Left lung (tissue), 10 donors: ENCODE results near the gene UGP2. TPM values are rescaled to one million over a fixed set of nuclear protein-coding genes. Genes with fewer than 3 reads are reported as not detected.

Source experiments
- ATAC-seq: fragments of 200-7000 bp; cut with Tn5 transposase; one replicate; pipeline ENCODE4 v1.9.1; 2020; ENCODE audit warnings: moderate library complexity
- DNase-seq, 4 donors: peaks; one replicate each; pipeline ENCODE4 v3.0.0-alpha.2; 2013 to 2020
- H3K27ac ChIP-seq, 2 donors: fragments of 200-600 bp; sonication (generic) in 1 of 2; one replicate each; pipeline versions ENCODE4 v1.5.0 to v1.8.0; 2020 to 2021
- H3K27me3 ChIP-seq, 2 donors: fragments of 200-600 bp; sonication (generic) in 1 of 2; one replicate each; pipeline versions ENCODE4 v1.5.0 to v1.8.0; 2020 to 2021
- H3K36me3 ChIP-seq, 2 donors: fragments of 200-600 bp; sonication (generic) in 1 of 2; one replicate each; pipeline versions ENCODE4 v1.5.0 to v1.8.0; 2020 to 2021
- H3K4me1 ChIP-seq, 2 donors: fragments of 200-600 bp; one replicate each; pipeline ENCODE4 v1.8.0; 2021
- H3K4me3 ChIP-seq, 2 donors: fragments of 200-600 bp; sonication (generic) in 1 of 2; one replicate each; pipeline versions ENCODE4 v1.5.0 to v1.8.0; 2020 to 2021; ENCODE audit warnings: mild to moderate bottlenecking in 1 of 2
- H3K9me3 ChIP-seq, 2 donors: fragments of 200-600 bp; sonication (generic) in 1 of 2; one replicate each; pipeline versions ENCODE4 v1.5.0 to v1.8.0; 2020 to 2021
- intact Hi-C, 2 donors: fragments of 100-400 bp; cut with DNase I; formaldehyde crosslinking; loops; one replicate each; pipeline versions ENCODE4 v1.11.2 to v1.14.2; 2022
- polyA plus RNA-seq, 6 donors: library from polyadenylated mRNA; unstranded; fragments of 120-200 nt; gene quantifications; one replicate each; pipeline ENCODE4 v1.2.1, GENCODE V29; 2013; ENCODE audit not compliant: insufficient read length in 6 of 6
- total RNA-seq, 2 donors: library from RNA; stranded (reverse); fragmentation: NEBNext Ultra II Directional; extraction: Animal tissue kit (Norgen Biotek cat#: 25700); gene quantifications; one replicate each; pipeline ENCODE4 v1.2.1, GENCODE V29; 2021
- TF ChIP-seq, protein P1 (sequence below), 2 donors: fragments of 200-600 bp; sonication (generic) in 1 of 2; IDR thresholded peaks; one replicate each; pipeline versions ENCODE4 v1.5.0 to v1.8.0; 2021; ENCODE audit warnings: antibody characterized with exemption in 2 of 2
- donor health status: DM: no; HTN: yes; CAD: no.
- donor health status: DM: no; HTN: no; CAD: no.

Gene UGP2
- total and polyA plus RNA-seq, 8 donors = 80.5 to 165 (median 92.9) TPM

DNA sequence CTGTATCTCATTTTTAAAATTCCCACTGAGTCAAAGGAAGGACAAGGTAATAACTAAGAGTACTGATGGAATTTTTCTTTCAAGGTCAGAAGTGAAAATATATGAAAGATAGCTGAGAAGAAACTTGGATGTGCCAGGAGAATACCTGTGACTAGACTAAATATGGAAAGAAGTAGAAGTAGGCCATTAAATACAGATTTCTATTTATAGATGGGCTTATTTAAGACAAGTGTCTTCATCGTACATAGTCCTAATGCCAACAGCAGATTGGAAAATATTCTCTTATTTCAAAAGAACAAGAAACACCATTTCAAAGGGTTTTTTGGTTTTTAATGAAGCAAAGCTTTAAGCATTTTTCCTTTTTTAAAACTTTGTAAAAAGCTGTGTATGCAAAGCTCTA lies 22.0 kb downstream of the UGP2 start:
- intact Hi-C loops = loop anchor here in 1 of 2 donors (5.0 kb wide), 1 partner anchor 166 kb away; no protein-coding TSS in a partner anchor

DNA sequence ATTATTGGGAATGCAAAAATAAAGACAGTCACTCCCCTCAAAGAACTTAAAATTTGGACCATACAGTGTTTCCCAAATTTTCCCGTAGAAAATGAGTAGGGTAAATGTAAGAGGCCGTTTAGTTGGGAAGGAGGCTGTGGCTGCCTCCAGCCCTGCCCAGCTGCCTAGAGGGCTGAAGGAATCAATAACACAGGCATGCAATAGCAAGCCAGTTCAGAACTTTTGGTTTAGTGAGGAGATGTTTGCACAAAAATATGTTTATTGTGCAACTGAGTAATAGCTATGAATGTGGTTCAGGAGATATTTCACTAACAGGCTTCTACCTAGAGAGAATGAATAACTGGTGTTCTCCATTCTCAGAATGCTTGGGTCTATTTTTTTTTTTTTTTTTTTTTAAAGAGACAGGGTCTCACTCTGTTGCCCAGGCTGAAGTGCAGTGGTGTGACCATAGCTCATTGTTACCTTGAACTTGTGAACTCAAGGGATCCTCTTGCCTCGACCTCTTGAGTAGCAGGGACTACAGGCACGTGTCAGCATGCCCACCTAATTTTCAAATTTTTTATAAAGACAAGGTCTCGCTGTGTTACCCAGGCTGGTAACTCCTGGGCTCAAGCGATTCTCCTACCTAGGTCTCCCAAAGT lies 23.6 kb downstream of the UGP2 start:
- Histone ChIP-seq H3K9me3 (no peaks in the 10 kb centered on the region), H3K27me3 (no peaks in the 10 kb centered on the region), H3K36me3 (peaks cover 0 to 41% of the 10 kb centered on the region in 2 donors), H3K4me3 (no peak overlapping the region), H3K27ac (no peak overlapping the region), H3K4me1 (peaks cover 0 to 43% of the 10 kb centered on the region in 2 donors)
- intact Hi-C loops = no loop called here
- DNase-seq (no peak), ATAC-seq (no peak)
- TF ChIP-seq, protein P1, sequence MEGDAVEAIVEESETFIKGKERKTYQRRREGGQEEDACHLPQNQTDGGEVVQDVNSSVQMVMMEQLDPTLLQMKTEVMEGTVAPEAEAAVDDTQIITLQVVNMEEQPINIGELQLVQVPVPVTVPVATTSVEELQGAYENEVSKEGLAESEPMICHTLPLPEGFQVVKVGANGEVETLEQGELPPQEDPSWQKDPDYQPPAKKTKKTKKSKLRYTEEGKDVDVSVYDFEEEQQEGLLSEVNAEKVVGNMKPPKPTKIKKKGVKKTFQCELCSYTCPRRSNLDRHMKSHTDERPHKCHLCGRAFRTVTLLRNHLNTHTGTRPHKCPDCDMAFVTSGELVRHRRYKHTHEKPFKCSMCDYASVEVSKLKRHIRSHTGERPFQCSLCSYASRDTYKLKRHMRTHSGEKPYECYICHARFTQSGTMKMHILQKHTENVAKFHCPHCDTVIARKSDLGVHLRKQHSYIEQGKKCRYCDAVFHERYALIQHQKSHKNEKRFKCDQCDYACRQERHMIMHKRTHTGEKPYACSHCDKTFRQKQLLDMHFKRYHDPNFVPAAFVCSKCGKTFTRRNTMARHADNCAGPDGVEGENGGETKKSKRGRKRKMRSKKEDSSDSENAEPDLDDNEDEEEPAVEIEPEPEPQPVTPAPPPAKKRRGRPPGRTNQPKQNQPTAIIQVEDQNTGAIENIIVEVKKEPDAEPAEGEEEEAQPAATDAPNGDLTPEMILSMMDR (IDR thresholded peaks at IDR 0.05) = no peak

More for the DNA sequence above, 22.0 kb downstream of the UGP2 start:
- H3K27me3 ChIP-seq = no peaks in the 10 kb centered on the region
- TF ChIP-seq, protein P1 (IDR thresholded peaks at IDR 0.05) = no peak
- no peak overlapping the region for H3K27ac ChIP-seq
- H3K36me3 ChIP-seq = peaks cover 0 to 53% of the 10 kb centered on the region in 2 donors
- no peak overlapping the region for H3K4me3 ChIP-seq
- DNase-seq = no peak
- no peak for ATAC-seq
- peaks cover 0 to 39% of the 10 kb centered on the region in 2 donors for H3K4me1 ChIP-seq
- no peaks in the 10 kb centered on the region for H3K9me3 ChIP-seq

DNA sequence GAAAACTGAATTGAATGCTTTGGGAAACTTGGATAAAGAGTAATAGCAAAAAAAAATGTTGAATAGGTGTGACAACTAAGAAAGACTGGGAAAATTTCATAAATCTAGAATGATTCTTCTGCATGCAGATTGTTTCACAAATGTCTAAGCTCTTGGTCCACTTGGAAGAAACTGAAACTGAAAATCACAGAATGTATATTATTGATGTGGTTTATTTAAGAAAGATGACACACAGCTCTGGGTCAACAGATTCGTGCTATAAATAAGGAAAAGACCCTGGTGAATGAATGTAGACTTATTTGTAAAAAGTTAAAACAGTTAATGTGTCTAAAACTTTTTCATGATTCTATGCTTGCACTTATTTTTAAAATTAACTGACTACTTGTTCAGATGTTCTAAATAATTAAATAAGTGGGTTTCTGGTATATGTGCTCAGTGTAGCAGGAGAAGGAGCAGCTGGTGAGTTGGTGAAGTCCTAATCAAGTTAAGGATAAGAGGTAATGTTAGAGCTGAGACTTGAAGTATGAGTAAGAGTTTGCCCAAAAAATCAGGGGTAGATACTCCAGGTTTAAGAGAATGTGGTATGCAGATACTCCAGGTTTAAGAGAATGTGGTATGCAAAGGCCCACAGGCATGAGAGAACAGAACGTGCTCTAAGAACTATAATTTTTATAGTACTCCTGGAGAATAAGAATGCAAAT lies 24.5 kb downstream of the UGP2 start:
- Histone ChIP-seq H3K27ac (no peak overlapping the region), H3K27me3 (no peaks in the 10 kb centered on the region), H3K9me3 (no peaks in the 10 kb centered on the region), H3K4me3 (no peak overlapping the region), H3K36me3 (peaks cover 0 to 40% of the 10 kb centered on the region in 2 donors), H3K4me1 (peaks cover 3 to 46% of the 10 kb centered on the region in 2 donors)
- TF ChIP-seq, protein P1 (IDR thresholded peaks at IDR 0.05) = no peak
- DNase-seq (no peak), ATAC-seq (peak; percentile 10)
- intact Hi-C loops = no loop called here

DNA sequence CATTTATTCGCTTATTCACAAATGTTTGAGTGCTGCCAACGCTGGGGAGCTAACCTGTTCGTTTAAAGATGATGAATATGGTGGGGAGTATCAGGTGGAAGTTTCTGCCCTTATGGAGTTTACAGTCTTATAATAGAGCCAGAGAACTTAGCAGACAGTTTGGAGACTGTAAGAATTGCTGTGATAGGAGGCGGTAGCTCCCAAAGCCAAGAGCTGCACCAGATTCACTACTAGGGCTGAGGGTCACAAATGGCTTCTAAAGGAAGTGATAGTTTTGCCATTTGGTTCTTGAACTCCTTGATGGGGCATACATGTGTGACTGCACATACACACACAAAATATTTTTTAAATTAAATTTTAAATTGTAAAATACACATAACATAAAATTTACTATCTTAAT lies 29.0 kb downstream of the UGP2 start:
- H3K4me3 ChIP-seq = no peak overlapping the region
- ATAC-seq = no peak
- H3K36me3 ChIP-seq = peaks cover 0 to 25% of the 10 kb centered on the region in 2 donors
- H3K9me3 ChIP-seq = no peaks in the 10 kb centered on the region
- intact Hi-C loops = no loop called here
- peaks cover 10 to 40% of the 10 kb centered on the region in 2 donors for H3K4me1 ChIP-seq
- H3K27ac ChIP-seq = peak overlapping the region in 1 of 2 donors; percentile 28
- DNase-seq = no peak
- H3K27me3 ChIP-seq = no peaks in the 10 kb centered on the region
- TF ChIP-seq, protein P1 (IDR thresholded peaks at IDR 0.05) = no peak

DNA sequence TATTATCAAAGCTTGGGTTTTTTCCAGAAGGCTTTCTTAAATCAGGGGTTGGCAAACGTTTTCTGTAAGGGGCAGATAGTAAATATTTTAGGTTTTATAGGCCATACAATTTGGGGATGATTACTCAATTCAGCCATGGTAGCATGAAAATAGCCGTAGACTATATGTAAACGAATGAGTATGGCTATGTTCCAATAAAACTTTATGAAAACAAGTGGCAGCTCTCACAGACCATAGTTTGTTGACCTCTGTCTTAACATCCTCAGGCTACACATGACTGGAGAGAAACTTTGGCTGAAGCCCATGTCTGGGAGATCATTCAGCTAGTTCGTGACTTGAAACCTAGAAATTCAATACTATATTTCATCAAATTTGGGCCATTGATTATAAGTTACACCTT lies 30.2 kb downstream of the UGP2 start:
- no peaks in the 10 kb centered on the region for H3K9me3 ChIP-seq
- no peak overlapping the region for H3K4me3 ChIP-seq
- DNase-seq (no peak), ATAC-seq (no peak)
- H3K36me3 ChIP-seq = peaks cover 0 to 24% of the 10 kb centered on the region in 2 donors
- intact Hi-C loops = no loop called here
- TF ChIP-seq, protein P1 (IDR thresholded peaks at IDR 0.05) = no peak
- H3K4me1 ChIP-seq = peaks cover 10 to 31% of the 10 kb centered on the region in 2 donors
- H3K27ac ChIP-seq = peak overlapping the region in 1 of 2 donors; percentile 60
- H3K27me3 ChIP-seq = no peaks in the 10 kb centered on the region
